PC-3 (cell line): ENCODE data around the gene ARFGAP1. TPM values are rescaled to one million over a fixed set of nuclear protein-coding genes. Genes with fewer than 3 reads are reported as not detected.

Experiments used
- ATAC-seq: fragments of 200-7000 bp; cut with Tn5 transposase; 2 replicates; pipeline ENCODE4 v1.9.1; 2020; ENCODE audit warnings: mild to moderate bottlenecking, moderate library complexity
- BruUV-seq: library from RNA; stranded (reverse); fragments of 400-500 nt; replicated peaks from 2 replicates; lab custom pipeline; 2021; lab: Mats Ljungman, UMichigan
- CTCF ChIA-PET: fragments of 300-600 bp; sonication (Branson Sonifier 250); formaldehyde crosslinking; loops from one replicate; lab custom pipeline; 2022; ENCODE audit warnings: antibody characterized with exemption; lab: Charles Lee
- POLR2A ChIA-PET: fragments of 300-600 bp; sonication (Branson Sonifier 250); formaldehyde crosslinking; loops from one replicate; lab custom pipeline; 2022; ENCODE audit warnings: antibody characterized with exemption; ENCODE audit not compliant: unreplicated experiment; lab: Charles Lee
- DNase-seq: peaks from one replicate; pipeline ENCODE4 v3.0.0-alpha.2; 2015
- H2AFZ ChIP-seq: fragments of 300-600 bp; sonication (generic); 2 replicates; pipeline ENCODE4 v1.6.0; 2016; ENCODE audit warnings: antibody characterized with exemption, low read length
- H3F3A ChIP-seq: fragments of 300-600 bp; sonication (generic); one replicate; pipeline ENCODE4 v1.6.0; 2017; ENCODE audit warnings: antibody characterized with exemption, low read length, control low read depth, mild to moderate bottlenecking; ENCODE audit not compliant: unreplicated experiment
- H3K27ac ChIP-seq: fragments of 300-600 bp; sonication (generic); 2 replicates; pipeline ENCODE4 v1.5.1; 2016; ENCODE audit warnings: mild to moderate bottlenecking, low read length
- H3K27me3 ChIP-seq: fragments of 300-600 bp; sonication (generic); 2 replicates; pipeline ENCODE4 v1.6.1; 2016; ENCODE audit warnings: low read length, mixed read lengths
- H3K36me3 ChIP-seq: fragments of 300-600 bp; sonication (generic); 2 replicates; pipeline ENCODE4 v1.6.1; 2016; ENCODE audit warnings: low read depth, mixed run types, low read length, mixed read lengths
- H3K4me1 ChIP-seq: fragments of 300-600 bp; sonication (generic); 2 replicates; pipeline ENCODE4 v1.5.1; 2016; ENCODE audit warnings: low read length; ENCODE audit not compliant: insufficient read depth
- H3K4me2 ChIP-seq: fragments of 300-600 bp; sonication (generic); 2 replicates; pipeline ENCODE4 v1.6.0; 2016; ENCODE audit warnings: low read length
- H3K4me3 ChIP-seq: fragments of 300-600 bp; sonication (generic); 2 replicates; pipeline ENCODE4 v1.5.1; 2016; ENCODE audit warnings: mild to moderate bottlenecking, low read length, mixed read lengths
- H3K79me2 ChIP-seq: fragments of 300-600 bp; sonication (generic); 2 replicates; pipeline ENCODE4 v1.6.1; 2017; ENCODE audit warnings: low read length, mixed read lengths
- H3K9ac ChIP-seq: fragments of 300-600 bp; sonication (generic); 2 replicates; pipeline ENCODE4 v1.6.0; 2016; ENCODE audit warnings: mild to moderate bottlenecking, low read length
- H3K9me2 ChIP-seq: fragments of 300-600 bp; sonication (generic); replicated peaks from 2 replicates; pipeline ENCODE4 v1.6.1; 2016; ENCODE audit warnings: mixed run types, low read length, mixed read lengths
- H3K9me3 ChIP-seq: fragments of 300-600 bp; sonication (generic); 2 replicates; pipeline ENCODE4 v1.6.1; 2016; ENCODE audit warnings: low read length, mixed read lengths
- H4K20me1 ChIP-seq: fragments of 300-600 bp; sonication (generic); 2 replicates; pipeline ENCODE4 v1.6.1; 2016; ENCODE audit warnings: low read length, mixed read lengths
- EZH2 ChIP-seq: fragments of 300-600 bp; sonication (generic); IDR thresholded peaks from one replicate; pipeline ENCODE4 v1.6.1; 2017; ENCODE audit warnings: antibody characterized with exemption, mild to moderate bottlenecking, low read length; ENCODE audit not compliant: unreplicated experiment
- EZH2phosphoT487 ChIP-seq: fragments of 300-600 bp; sonication (generic); IDR thresholded peaks from 2 replicates; pipeline ENCODE4 v1.6.1; 2018; ENCODE audit warnings: mild to moderate bottlenecking, antibody characterized with exemption, low read length, borderline replicate concordance
- intact Hi-C: fragments of 100-400 bp; cut with micrococcal nuclease; formaldehyde crosslinking; loops from 2 replicates; pipeline ENCODE4 v1.9.0; 2023
- total RNA-seq: library from RNA; depleted of rRNA; stranded (reverse); fragments of >200 nt; gene quantifications from 2 replicates; pipeline ENCODE4 v1.2.3, GENCODE V29; 2014
- TF ChIP-seq, protein P1 (sequence below): fragments of 300-600 bp; sonication (generic); conservative IDR thresholded peaks from 2 replicates; pipeline ENCODE4 v1.5.1; 2017; ENCODE audit warnings: antibody characterized with exemption, low read depth, mild to moderate bottlenecking, low read length

The ARFGAP1 gene
- total RNA-seq, 1 experiment from 2014 or later = 75.6 TPM

DNA sequence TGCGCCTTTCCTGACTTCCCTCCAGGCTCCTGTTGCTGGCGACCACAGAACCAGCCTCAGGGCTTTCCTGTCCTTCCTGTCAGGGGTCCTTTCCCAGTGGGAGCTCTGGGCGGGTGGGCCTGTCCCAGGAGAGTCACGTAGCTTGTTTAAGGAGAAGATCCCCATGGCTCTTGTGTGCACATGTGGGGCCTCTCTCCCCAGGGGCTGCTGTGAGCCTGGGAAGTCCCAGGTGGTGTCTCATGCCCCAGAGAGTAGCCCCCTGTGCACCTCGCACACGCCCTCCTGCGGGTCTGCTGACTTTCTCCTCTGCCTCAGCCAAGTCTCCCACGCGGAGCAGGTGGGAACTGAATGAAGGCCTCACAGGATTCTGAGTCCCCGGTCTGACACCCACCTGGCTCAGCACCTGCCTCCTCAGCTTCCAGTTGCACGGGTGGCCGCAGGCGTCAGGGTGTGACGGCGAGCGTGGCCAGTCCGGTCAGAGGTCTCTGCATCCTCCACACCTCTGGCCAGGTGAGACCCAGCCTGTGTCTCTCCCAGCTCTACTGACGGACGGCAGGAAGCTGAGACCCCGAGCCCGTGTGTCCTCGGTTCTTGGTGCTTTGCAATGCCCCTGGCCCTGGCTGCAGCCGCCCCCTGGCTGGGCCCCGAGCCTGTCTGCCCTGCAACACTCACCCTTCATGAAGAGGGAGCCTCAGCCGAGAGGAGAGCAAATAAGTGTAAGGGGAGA, 12.7 kb upstream of the ARFGAP1 start:
- POLR2A ChIA-PET = no interaction called here
- no TSS peak for BruUV-seq
- Histone ChIP-seq H3K27ac (no peak overlapping the region), H3K4me3 (no peak overlapping the region), H3K4me1 (no peaks in the 10 kb centered on the region), H3K4me2 (no peak overlapping the region), H3K27me3 (peaks cover 43% of the 10 kb centered on the region), H3K9ac (no peak overlapping the region), H3K9me3 (no peaks in the 10 kb centered on the region), H3F3A (no peaks in the 10 kb centered on the region), H3K36me3 (no peaks in the 10 kb centered on the region), H3K79me2 (no peaks in the 10 kb centered on the region), H4K20me1 (no peaks in the 10 kb centered on the region), H2AFZ (no peak overlapping the region), H3K9me2 (no peaks in the 10 kb centered on the region)
- ATAC-seq = no peak
- DNase-seq = no peak
- CTCF ChIA-PET = no interaction called here
- intact Hi-C loops = no loop called here
- TF ChIP-seq EZH2phosphoT487 = no peak
- no peak for TF ChIP-seq EZH2
- TF ChIP-seq, protein P1, sequence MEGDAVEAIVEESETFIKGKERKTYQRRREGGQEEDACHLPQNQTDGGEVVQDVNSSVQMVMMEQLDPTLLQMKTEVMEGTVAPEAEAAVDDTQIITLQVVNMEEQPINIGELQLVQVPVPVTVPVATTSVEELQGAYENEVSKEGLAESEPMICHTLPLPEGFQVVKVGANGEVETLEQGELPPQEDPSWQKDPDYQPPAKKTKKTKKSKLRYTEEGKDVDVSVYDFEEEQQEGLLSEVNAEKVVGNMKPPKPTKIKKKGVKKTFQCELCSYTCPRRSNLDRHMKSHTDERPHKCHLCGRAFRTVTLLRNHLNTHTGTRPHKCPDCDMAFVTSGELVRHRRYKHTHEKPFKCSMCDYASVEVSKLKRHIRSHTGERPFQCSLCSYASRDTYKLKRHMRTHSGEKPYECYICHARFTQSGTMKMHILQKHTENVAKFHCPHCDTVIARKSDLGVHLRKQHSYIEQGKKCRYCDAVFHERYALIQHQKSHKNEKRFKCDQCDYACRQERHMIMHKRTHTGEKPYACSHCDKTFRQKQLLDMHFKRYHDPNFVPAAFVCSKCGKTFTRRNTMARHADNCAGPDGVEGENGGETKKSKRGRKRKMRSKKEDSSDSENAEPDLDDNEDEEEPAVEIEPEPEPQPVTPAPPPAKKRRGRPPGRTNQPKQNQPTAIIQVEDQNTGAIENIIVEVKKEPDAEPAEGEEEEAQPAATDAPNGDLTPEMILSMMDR = no peak

- peaks cover 37% of the 10 kb centered on the region for H3K27me3 ChIP-seq
- intact Hi-C loops = no loop called here
These were observed 12.1 kb upstream of the ARFGAP1 start for GRCh38 chr20:63260521-63260920.

More at GRCh38 chr20:63260521-63260920, 12.1 kb upstream of the ARFGAP1 start:
- ChIA-PET POLR2A (no interaction called here), CTCF (no interaction called here)
- no TSS peak for BruUV-seq
- ATAC-seq (no peak), DNase-seq (no peak)
- Histone ChIP-seq H3K27ac (no peak overlapping the region), H3K4me3 (no peak overlapping the region), H3F3A (no peaks in the 10 kb centered on the region), H3K9me2 (no peaks in the 10 kb centered on the region), H2AFZ (no peak overlapping the region), H3K36me3 (no peaks in the 10 kb centered on the region), H3K79me2 (no peaks in the 10 kb centered on the region), H3K4me2 (no peak overlapping the region), H4K20me1 (no peaks in the 10 kb centered on the region), H3K9ac (no peak overlapping the region), H3K9me3 (no peaks in the 10 kb centered on the region), H3K4me1 (no peaks in the 10 kb centered on the region)
- no peak for TF ChIP-seq EZH2phosphoT487
- no peak for TF ChIP-seq EZH2
- TF ChIP-seq, protein P1 = no peak
